ENCODE data around the gene FAM3A.

- TF ChIP-seq ZNF274 (IDR thresholded peaks at IDR 0.05; ENCODE audit: borderline replicate concordance, extremely low read depth, low read length) (no peak), NRF1 (IDR thresholded peaks at IDR 0.05; ENCODE audit: low read depth, low read length) (no peak), POLR2A (IDR thresholded peaks at IDR 0.05; ENCODE audit: control extremely low read depth in 1 of 2, low read depth in 2 of 2, low read length in 2 of 2) (no peak), CTCF (IDR thresholded peaks at IDR 0.05; ENCODE audit: control extremely low read depth in 1 of 3, insufficient read depth in 1 of 3, low read depth in 1 of 3, low read length in 3 of 3) (no peak), CEBPB (IDR thresholded peaks at IDR 0.05; ENCODE audit: low read depth, low read length) (no peak), EGR1 (IDR thresholded peaks at IDR 0.05; ENCODE audit: borderline replicate concordance, low read depth, low read length) (no peak)
Measured at GRCh38 chrX:154462396-154462795, 53.6 kb downstream of the FAM3A start.

Measured in H1 (cell line).